GM12865 (cell line): Measurements from ENCODE around the gene ARRDC1.

Source experiments
- DNase-seq: peaks from one replicate; pipeline ENCODE4 v3.0.0; 2010; ENCODE audit warnings: low read depth
- H3K4me3 ChIP-seq: 2 replicates; pipeline ENCODE4 v1.5.1; 2011; ENCODE audit warnings: mild to moderate bottlenecking, low read depth, low read length, control low read depth
- CTCF ChIP-seq: IDR thresholded peaks from 2 replicates; pipeline ENCODE4 v1.5.1; 2011; ENCODE audit warnings: low read length, control low read depth, low read depth, inconsistent platforms; ENCODE audit not compliant: insufficient read depth; ENCODE audit errors: missing control alignments

Gene ARRDC1

DNA sequence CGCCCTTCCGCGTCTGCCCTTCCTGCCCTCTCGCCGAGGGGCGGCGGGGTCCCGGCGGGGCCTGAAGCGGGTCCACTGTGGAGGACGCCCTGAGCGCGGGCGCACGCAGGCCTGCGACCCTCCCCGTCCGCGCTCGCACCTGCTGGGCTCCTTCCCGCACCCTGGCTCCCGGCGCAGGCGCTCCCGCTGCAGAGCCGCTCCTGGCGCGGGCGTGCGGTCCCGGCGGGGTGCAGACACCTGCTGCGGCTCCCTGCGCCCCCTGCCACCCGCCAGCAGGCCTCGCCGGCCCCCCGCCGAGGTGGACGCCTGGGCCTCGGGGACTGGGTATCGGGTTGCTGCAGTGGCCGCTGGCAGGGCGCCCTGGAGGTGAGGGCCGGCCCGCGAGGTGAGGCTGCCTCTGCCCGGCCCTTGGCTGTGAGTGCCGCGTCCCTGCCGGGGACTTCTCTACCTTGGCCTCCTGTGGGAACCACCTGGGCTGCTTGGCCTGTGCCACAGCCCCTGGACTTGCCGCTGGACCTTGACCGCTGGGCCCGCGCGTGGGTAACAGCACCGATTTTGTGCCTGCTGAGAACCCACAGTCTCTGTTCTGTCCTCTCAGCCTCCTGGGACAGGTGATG lies 627 bp downstream of the ARRDC1 start:
- TF ChIP-seq CTCF: no peak
- DNase-seq: no peak
- H3K4me3 ChIP-seq: peak overlapping the region; percentile 69

DNA sequence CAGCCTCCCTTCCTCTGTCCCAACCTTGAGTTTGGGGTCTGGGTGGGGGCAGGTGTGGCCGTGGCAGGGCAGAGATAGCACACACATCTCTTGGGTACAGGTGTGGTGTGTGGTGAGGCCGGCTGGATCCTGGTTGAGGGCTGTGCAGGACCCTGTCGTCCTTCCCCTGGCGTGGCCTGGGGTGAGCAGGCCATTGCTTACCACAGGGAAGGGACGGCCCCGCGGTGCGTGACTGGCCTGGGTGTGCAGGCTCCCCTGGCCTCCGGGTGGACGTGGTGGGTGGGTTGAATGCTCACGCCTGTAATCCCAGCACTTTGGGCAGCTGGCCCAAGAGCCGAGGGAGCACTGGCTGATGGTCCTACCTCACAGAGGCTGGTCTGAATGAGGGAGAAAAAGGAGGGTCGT lies 1.2 kb downstream of the ARRDC1 start:
- TF ChIP-seq CTCF: no peak
- no peak for DNase-seq
- peak overlapping the region; percentile 69 for H3K4me3 ChIP-seq

- no peak overlapping the region for H3K4me3 ChIP-seq
- TF ChIP-seq CTCF: no peak
- DNase-seq: no peak
These were observed 1.8 kb downstream of the ARRDC1 start for GRCh38 chr9:137607141-137607857.

DNA sequence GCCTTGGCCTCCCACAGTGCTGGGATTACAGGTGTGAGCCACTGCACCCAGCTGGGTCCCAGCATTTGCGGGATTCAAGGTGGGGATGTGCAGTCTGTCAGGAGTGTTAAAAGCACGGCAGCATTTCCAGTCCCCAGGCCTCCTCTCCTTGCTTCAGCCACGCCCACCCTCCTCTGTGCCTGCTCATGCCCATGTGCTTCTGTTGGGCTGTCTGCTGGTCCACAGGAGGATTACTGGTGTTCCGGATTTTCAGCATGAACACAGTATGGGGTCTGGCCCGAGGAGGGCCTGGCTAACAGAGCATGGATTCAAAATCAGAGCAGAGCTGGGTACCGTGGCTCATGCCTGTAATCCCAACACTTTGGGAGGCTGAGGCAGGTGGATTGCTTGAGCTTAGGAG lies 5.5 kb downstream of the ARRDC1 start:
- no peak for DNase-seq
- H3K4me3 ChIP-seq: no peak overlapping the region
- no peak for TF ChIP-seq CTCF

DNA sequence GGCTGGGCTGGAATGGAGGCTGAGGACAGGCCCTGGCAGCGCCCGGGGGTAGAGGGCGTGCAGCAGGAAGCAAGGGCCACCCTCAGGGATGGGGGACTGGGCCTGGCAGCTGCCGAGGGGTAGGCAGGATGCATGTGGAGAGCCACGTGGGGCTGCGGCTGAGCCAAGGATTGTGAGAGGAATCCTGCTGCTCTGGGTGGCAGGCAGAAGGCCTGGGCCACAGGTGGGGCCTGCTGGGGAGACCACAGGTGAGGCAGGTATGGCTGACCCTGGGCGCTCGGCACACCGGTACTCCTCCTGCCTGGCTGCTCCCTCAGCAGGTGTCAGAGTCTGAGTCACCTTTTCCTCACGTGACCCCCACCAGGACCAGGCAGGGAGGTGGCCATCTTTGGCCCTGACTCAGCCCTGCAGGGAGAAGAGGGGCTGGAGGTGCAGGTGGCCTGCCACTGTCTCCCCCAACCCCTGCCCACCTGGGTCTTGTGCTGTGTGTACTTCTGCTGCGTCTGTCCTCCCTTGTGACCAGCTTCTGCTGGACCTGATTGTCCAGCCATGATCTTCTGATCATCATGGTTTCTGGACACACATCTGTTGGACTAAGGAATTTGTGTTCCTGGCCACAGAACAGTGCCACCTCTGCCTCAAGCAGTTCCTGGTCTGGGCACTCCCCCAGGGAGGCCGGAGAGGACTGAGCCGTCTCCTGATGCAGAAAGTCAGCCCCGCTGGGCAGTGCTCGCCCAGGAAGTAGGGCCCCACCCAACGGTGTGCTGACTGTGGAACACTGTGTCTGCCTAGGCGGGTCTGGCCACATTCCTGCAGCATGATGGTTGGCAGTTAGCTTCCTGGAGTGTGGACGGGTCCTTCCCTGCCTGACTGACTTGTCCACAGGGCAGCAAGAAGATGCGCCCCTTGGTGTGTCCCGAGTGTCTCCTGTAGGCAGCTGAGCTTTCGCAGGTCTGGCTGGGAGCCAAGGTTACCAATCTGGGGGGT lies 6.4 kb downstream of the ARRDC1 start:
- H3K4me3 ChIP-seq: no peak overlapping the region
- no peak for TF ChIP-seq CTCF
- DNase-seq: no peak

GRCh38 chr9:137612741-137613142 lies 7.3 kb downstream of the ARRDC1 start:
- no peak for TF ChIP-seq CTCF
- DNase-seq: no peak
- no peak overlapping the region for H3K4me3 ChIP-seq
